GM19240 (cell line): ENCODE measurements around the gene RAB40C.

Experiments used
- DNase-seq: peaks from one replicate; pipeline ENCODE4 v3.0.0; 2011; ENCODE audit warnings: low spot score; ENCODE audit not compliant: insufficient read length

RAB40C gene

DNA sequence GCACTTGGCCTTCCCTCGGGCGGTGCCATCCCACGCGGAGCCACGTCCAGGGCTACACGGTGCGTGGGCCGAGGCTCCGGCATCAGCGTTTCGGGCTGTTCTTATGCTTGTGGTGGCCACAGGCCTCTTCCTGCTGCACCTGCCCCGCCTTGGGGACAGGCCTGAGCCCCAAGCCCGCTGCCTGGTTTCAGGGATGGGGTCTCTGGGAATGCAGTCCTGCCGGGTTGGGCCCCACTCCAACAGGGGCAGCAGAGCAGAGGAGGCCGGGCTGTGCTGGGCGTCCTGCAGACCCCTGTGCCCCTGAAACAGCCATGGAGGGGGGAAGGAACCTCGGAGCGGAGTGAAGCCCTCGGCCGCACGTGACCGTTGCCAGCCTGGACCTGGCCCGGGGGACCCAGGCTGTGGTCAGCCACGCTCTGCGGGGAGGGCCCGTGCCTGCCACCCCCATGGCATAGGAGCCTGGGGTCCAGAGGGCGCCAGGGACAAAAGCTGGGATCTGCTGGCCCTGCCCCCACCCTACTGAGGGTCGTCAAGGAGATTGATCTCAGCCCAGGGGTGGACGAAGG lies 40.5 kb downstream of the RAB40C start:
- DNase-seq: no peak

DNA sequence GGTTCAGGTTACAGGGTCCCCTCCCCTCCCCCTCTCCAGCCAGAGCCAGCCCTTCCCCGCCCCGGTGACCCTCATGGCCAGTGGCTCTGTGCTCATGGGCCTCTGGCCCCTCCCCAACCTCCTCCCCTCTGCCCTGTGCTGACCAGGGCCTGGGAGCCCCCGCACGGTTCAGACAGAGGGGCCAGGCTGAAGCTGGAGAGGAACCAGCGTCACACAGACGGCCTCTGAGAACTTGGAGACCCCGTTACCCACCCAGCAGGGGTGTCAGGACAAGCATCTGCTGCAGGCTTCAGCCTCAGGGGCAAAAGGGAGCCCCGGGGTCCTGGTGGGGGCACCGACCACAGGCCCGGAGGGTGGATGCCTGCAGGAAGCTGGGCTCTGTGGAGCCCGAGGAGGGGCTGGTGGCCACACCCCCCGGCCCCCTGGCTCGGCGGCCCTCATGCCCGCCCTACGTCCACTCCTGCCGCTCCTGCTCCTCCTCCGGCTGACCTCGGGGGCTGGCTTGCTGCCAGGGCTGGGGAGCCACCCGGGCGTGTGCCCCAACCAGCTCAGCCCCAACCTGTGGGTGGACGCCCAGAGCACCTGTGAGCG lies 41.0 kb downstream of the RAB40C start, which contains the start of gene WFIKKN1:
TSS of gene WFIKKN1 (plus strand) at position 171 of the 591 bp plus-strand sequence. CDS start at position 440, 269 bp downstream.
- no peak for DNase-seq

DNA sequence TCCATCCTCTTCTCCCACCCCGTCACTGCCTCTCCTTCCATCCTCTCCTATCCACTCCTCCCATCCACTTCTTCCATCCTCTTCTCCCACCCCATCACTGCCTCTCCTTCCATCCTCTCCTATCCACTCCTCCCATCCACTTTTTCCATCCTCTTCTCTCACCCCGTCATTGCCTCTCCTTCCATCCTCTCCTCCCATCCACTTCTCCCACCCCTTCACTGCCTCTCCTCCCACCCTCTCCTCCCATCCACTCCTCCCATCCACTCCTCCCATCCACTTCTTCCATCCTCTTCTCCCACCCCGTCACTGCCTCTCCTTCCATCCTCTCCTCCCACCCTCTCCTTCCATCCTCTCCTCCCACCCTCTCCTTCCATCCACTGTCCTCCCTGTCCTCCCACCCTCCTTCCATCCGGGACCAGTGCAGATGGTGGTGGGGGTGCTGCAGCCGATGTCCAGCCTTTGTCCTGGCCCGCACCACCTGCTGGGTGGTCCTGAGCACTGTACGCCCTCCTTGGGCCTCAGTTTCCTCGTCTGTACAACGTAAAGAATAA lies 42.0 kb downstream of the RAB40C start:
- no peak for DNase-seq

DNA sequence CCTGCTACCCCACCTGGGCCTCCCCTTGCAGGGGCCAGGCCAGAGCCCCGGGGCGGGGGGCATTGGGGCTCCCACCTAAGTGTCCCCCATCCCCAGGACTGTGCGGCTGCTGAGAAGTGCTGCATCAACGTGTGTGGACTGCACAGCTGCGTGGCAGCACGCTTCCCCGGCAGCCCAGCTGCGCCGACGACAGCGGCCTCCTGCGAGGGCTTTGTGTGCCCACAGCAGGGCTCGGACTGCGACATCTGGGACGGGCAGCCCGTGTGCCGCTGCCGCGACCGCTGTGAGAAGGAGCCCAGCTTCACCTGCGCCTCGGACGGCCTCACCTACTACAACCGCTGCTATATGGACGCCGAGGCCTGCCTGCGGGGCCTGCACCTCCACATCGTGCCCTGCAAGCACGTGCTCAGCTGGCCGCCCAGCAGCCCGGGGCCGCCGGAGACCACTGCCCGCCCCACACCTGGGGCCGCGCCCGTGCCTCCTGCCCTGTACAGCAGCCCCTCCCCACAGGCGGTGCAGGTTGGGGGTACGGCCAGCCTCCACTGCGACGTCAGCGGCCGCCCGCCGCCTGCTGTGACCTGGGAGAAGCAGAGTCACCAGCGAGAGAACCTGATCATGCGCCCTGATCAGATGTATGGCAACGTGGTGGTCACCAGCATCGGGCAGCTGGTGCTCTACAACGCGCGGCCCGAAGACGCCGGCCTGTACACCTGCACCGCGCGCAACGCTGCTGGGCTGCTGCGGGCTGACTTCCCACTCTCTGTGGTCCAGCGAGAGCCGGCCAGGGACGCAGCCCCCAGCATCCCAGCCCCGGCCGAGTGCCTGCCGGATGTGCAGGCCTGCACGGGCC lies 42.8 kb downstream of the RAB40C start:
- DNase-seq: no peak

DNA sequence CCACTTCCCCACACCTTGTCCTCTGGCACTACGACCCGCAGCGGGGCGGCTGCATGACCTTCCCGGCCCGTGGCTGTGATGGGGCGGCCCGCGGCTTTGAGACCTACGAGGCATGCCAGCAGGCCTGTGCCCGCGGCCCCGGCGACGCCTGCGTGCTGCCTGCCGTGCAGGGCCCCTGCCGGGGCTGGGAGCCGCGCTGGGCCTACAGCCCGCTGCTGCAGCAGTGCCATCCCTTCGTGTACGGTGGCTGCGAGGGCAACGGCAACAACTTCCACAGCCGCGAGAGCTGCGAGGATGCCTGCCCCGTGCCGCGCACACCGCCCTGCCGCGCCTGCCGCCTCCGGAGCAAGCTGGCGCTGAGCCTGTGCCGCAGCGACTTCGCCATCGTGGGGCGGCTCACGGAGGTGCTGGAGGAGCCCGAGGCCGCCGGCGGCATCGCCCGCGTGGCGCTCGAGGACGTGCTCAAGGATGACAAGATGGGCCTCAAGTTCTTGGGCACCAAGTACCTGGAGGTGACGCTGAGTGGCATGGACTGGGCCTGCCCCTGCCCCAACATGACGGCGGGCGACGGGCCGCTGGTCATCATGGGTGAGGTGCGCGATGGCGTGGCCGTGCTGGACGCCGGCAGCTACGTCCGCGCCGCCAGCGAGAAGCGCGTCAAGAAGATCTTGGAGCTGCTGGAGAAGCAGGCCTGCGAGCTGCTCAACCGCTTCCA lies 43.6 kb downstream of the RAB40C start:
- DNase-seq: no peak

DNA sequence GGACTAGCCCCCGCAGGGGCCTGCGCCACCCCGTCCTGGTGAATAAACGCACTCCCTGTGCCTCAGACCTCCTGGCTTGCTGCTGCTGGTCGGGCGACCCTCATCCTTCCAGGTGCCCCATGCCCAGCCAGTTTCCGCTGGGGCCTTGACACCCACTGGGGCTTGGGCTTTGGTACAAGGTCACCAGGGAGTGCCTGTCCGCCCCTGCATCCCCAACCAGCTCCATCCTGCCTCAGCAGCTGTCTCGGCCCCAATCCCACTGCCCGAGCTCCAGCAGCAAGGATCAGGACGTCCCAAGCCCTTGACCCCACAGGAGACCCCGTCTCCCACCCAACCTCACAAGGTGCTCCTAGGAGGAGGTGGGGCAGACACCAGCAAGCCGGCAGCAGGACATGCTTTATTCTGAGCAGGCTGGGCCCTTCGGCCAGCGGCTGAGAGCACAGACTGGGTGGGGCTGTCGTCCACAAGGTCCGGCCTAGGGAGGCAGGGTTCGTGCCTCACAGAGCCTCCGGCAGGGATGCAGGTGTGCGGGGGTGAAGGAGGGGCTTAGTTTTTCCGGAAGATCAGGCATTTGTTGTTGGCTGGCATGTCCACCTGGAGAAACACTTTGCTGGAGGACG lies 44.3 kb downstream of the RAB40C start:
- DNase-seq: no peak

DNA sequence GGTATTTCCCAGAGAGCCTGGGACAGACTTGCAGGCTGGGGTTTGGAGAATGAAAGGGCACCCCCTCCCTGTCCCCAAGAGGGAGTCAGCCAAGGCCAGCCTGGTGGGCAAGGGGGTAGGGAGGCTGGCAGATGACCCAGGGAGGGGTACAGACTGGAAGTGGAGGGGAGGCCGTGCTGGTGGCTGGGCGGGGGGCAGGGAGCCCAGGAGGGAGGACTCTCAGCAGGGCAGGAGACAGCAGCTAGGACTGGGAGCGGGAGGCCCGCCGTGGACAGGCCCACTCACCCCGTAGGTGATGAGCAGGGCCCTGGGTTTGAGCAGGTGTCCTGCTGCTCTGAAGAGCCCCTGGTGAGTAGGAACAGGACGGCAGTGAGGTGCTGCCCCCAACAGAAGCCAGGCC lies 45.1 kb downstream of the RAB40C start:
- DNase-seq: no peak

DNA sequence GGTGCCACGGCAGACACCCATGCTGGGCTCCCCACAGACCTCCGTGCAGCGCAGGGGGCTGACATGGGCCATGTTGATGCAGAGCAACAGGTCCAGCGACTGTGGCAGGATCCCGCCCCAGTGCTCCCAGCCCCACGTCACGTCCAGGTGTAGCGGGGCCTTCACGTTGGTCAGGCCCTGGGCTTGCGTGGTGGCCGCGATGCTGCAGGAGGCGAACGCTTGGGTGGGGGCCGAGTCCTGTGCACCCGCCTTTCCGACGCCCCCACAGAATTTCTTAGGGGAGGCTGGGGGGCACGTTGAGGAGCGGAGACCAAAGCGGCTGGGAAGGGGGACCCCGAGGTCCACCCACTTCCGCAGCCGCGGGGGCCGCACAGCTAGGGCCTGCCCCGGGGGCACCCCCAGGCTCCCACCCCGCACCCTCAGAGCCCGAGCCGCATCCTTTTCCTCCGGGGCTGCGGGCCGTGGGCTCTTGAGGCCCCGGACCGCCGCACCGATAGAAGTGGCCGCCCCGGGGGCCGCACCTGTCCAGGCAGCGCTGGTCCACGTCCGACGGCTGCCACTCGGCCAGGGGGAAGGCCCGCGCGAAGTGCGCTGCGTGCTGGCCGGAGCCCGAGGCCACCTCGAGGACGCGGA lies 45.8 kb downstream of the RAB40C start:
- no peak for DNase-seq

DNA sequence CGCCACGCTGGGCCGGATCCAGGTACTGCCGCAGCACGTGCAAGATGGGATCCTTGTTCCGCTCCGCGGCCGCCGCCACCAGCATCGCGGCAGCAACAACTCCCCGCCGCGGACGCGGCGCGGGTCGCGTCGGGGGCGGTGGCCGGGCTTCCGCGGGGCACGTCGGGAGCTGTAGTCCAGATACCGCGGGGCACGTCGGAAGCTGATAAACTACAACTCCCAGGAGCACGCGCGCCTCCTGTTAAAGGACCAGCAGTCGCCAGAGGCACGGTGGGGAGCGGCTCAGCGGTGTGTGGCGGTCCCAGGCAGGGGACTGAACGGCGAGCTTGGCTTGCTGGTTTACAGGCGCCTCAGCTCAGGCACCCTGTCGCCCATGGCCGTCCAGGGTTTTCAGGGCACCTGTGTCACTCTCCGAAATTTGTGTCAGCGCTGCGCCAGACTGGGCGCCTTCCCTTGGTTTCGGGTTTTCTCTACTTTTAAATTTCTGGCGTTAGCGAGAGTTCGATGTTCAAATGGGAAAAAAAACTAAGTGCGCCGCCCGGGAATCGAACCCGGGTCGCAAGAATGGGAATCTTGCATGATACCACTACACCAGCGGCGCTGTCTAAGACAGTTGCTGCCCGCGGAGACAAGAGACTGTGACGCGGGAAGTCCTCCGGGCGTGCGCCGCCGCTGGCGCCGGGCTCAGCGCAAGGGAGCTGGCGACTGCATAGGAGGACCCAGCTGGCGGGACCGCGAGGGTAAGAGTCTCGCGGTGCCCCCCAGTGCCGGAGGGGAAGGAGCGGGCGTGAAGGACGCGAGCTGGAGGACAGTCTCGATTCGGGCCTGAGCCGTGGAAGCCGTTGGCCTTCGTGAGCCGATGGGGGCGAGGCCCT lies 46.6 kb downstream of the RAB40C start, which contains the start of gene METTL26:
TSS of gene METTL26 (minus strand) at position 100 of the 875 bp plus-strand sequence. CDS start at position 85, 15 bp downstream.
- DNase-seq: peak; percentile 99

DNA sequence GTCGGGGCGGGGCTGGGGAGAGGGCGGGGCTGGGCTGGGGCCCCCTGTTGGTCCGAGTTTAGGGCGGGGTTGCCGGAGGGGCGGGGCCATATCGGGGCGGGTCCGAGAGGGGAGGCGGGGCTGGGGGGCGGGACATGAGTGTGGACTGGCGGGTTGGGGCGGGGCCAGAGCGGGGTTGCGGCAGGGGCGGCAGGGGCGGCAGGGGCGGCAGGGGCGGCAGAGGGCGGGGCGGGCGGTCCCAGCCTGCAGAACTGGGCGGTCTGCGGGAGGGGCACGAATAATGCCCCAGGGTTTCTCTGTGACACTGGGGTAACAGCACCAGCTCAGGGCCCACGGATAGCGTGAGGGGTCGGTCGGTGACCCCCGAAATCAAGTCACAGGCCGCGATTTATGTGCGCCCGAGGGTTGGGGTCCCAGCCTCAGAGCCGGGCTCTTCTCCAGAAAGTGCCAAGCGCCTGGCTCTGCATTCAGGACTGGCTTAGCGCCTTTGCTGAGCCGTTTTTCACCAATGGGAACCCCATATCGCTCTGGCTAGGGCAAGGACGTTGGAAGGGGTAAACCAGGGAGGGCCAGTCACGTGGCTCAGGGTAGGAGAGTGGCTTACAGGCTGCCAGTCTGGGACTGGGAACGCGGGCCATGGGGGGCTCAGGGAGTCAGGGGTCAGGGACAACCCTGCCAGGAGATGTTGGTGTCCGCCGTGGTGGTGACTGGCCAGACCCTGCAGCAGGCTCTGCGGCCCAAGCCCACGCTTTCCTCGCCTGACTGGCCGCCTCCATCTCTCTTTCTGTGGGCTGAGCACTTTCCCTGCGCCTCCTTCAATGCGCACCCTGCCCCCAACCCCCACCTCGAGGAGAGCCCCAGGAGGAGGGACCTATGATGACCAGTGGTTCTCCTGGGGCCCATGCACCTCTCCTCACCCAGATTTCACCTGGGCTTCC lies 47.5 kb downstream of the RAB40C start:
- peak; percentile 98 for DNase-seq

DNA sequence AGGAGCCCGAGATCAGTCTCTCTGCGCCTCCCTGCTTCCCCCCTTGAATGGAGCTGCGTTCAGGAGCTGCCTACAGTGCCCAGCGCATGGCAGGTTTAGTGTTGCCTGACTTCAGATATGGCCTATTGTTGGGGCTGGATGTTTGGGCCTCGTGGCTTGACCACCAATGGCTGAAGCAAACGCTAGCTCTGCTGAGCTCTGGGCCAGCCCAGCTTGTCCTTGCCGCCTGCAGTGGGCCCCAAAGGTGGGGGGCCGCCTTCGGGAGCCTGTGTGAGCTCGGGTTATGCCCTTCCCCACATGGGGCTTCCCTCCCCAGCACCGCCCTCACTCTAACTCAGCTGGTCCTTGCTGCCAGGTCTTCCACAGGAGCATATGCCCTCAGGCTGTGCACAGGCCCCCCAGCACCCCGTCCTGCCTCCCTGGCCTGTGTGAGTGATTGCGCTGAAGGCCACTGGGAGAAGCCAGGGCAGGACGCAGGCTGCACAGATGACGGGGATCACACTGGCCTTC lies 48.2 kb downstream of the RAB40C start:
- DNase-seq: no peak

DNA sequence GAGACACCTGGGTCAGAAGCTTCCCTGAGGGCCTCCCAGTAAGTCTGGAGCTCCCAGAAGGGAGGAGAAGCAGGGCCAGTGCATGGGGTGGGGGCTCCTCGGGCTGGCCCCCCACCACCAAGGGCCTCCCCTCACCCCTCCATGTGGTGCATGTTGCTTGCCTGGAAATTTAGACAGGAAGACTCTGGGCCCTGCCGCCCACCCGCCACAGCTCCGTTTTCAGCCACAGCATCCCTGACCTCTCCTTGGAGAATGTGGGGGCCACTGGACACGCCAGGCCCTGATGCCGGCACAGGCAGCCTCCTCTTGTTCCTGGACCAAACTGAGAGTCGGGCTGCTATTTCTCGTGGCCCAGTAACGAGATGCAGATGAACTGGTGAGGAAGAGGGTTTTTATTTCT lies 49.0 kb downstream of the RAB40C start:
- no peak for DNase-seq

DNA sequence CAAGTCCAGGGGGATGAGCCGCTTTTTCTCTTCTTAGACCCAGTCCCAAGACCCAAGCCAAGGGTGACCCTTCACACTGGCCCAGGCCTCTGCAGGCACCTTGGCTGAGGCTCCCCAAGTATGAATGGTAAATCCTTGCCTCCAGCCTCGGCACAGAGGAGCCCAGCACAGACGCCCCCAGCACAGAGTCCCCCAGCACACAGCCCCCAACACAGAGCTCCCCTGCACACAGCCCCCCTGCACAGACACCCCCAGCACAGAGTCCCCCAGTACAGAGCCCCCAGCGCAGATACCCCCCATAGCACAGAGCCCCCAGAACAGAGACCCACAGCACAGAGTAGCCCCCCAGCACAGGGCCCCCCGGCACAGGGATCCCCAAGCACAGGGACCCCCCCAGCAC lies 50.7 kb downstream of the RAB40C start:
- DNase-seq: no peak

DNA sequence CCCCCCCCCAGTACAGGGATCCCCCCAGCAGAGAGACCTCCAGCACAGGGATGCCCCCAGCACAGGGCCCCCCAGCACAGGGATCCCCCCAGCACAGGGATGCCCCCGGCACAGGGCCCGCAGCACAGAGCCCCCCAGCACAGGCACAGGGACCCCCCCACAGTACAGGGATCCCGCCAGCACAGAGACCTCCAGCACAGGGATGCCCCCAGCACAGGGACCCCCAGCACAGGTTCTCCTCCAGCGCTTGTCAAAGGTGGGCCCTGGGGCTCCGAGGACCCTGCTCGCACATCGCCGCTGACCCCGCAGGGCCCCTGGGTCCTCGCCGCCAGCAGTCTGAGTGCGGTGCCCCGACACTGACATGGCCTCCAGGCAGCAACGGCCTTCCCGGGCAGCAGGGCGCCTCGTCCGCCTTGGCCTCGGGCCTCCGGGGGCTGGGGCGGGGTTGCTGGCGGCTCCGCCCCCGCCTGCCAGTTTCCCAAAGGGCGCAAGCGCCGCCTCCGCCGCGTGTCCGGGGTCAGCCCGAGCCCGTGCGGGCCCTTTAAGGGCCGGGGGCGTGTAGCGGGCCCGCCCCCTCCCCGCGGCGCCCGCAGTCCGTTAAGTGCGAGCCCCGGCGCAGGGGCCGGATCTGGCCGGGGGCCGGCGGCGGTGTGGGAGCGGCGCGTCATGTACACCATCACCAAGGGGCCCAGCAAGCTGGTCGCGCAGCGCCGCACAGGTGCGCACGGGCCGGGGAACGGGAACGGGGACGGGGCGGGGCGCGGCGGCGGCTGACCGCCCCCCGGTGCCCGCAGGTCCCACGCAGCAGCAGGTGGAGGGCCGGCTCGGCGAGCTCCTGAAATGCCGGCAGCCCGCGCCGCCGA lies 51.7 kb downstream of the RAB40C start, which contains the start of gene MCRIP2:
TSS of gene MCRIP2 (plus strand) at position 503 of the 863 bp plus-strand sequence. CDS start at position 667, 164 bp downstream.
- DNase-seq: peak; percentile 70

DNA sequence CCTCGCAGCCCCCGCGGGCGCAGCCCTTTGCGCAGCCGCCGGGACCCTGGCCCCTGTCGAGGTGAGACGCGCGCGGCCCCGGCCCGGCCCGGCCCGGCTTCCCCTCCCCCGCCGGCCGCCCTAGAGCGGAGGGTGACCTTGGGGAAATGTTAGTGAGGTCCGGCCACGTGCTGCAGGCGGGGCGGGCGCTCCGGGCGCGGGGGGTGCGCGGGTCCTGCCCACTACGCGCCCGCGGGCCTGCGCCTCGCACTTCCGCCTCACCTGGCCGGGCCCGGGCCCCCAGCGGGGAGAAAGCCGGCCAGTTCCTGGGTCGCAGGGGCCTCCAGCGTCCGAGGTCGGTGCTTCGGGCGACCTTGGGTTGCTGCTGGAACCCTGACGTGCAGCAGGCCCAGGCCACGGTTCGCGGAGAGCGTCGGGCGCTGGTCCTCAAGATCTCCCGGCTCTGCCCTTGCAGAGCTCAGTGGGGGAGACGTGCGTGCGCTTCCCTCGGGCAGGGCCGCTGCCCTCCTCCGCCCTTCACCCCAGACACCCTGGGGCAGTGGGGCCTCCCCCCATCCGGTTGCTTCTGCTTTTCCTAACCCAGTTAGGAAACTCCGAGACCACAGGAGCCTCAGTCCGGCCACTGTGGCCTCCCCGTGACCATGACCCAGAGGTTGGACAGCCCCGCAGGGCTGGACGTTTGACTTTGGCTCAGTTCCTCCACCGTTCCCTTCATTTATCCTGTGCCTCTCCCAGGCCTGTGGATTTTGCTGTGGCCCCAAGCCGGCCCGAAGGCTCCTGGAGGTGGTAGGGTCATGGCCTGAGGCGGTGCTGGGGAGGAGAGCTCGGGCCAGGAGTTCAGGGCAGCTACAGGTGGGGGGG lies 52.6 kb downstream of the RAB40C start:
- no peak for DNase-seq

DNA sequence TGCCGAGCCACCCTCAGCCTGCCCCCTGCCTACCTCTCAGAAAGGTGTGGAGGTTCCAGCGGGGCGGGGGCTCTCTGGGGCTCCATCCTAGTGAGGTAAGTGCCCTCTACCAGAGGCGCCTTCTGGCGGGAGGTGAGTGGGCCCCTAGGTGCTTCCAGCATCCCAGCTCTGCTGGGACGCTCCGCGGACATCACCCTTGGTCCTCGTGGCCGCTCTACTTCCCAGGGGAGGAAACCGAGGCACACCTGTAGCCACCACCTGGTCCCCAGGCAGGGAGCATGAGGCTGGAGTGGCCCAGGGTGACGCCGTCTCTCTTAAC lies 53.1 kb downstream of the RAB40C start:
- no peak for DNase-seq
